Inferior parietal cortex (tissue), 1 donor: ENCODE measurements around the gene SEMA6B.
"Not testable (repeated sequence)": the region's sequence is repeated elsewhere in the genome, so short reads cannot be mapped to it uniquely, and the experiment has no call there.

Source experiments
- DNase-seq: peaks from one replicate; pipeline ENCODE4 v3.0.0-alpha.2; 2016; ENCODE audit errors: extremely low spot score

The SEMA6B gene, protein sequence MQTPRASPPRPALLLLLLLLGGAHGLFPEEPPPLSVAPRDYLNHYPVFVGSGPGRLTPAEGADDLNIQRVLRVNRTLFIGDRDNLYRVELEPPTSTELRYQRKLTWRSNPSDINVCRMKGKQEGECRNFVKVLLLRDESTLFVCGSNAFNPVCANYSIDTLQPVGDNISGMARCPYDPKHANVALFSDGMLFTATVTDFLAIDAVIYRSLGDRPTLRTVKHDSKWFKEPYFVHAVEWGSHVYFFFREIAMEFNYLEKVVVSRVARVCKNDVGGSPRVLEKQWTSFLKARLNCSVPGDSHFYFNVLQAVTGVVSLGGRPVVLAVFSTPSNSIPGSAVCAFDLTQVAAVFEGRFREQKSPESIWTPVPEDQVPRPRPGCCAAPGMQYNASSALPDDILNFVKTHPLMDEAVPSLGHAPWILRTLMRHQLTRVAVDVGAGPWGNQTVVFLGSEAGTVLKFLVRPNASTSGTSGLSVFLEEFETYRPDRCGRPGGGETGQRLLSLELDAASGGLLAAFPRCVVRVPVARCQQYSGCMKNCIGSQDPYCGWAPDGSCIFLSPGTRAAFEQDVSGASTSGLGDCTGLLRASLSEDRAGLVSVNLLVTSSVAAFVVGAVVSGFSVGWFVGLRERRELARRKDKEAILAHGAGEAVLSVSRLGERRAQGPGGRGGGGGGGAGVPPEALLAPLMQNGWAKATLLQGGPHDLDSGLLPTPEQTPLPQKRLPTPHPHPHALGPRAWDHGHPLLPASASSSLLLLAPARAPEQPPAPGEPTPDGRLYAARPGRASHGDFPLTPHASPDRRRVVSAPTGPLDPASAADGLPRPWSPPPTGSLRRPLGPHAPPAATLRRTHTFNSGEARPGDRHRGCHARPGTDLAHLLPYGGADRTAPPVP

DNA sequence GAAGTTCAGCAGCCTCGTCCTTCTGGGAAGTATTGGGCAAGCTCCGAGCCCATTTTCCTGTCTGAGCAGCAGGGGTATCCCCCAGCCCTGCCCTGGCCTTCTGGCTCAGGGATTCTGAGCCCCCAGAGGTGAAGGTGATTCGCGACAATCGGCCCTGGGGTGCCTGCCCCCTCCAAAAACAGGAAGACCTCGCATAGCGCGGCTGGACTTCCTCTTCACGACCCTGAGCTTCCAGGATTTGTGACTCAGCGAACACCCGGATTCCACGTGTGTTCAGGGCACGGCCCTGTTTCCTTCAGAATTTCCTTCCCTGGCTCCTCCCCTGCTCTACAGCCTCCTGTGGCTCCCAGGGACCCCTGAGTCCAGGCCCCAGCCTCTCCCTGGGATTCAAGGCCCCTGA, at the start of gene SEMA6B:
Gene SEMA6B, minus strand, starts transcription at position 116 of the 400 bp plus-strand sequence. CDS start 1,227 bp downstream, outside the sequence.
- no peak for DNase-seq

DNA sequence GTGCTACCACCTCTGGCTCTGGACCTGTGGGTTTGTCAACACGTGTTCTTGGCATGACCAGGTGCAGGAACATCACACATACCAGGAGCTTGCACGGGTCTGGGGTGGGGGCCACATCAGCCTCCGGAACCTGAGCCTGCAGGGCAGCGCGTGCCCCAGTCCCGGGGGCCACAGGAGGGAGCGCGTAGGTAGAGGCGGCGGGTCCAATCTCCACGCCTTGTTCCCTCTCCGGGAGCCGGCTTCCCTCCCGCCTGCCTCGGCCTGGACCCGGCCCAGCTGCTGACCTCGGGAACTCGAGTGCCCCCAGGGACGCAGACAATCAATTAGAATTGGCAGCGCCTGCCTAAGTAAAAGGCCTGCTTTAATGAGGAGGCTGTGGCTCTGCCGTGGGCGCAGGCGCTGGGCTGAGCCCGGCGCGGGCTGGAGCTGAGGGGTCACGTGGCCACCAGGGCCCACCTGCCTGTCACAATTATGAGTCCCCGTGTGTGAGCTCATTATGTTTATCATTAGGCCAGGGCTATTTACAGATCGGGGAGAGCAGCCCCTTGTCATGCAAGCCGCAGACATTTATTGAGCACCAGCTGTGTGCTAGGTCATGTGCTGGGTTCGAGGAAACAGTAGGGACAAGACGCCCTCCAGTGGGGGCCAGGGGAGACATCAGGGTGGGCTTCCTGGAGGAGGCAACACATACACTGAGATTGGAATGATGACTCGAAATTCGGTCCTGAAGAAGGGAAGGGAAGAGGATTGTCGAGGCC, 47.6 kb upstream of the SEMA6B start:
- peak; percentile 22 for DNase-seq

DNA sequence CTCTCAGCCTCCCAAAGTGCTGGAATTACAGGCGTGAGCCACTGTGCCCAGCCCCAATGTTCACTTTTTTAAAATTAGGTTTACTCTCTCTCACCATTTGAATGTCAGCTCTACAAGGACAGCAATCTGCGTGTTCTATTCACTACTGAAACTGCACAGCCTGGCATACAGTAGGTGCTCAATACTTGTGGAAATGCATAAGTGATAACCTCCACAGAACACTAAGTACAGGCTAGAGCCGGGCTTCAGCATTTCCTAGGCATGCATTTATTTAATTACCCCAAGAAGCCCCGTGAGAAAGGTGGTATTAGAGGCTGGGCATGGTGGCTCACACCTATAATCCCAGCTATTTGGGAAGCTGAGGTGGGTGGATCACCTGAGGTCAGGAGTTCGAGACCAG, 46.7 kb upstream of the SEMA6B start:
- DNase-seq, result no peak

DNA sequence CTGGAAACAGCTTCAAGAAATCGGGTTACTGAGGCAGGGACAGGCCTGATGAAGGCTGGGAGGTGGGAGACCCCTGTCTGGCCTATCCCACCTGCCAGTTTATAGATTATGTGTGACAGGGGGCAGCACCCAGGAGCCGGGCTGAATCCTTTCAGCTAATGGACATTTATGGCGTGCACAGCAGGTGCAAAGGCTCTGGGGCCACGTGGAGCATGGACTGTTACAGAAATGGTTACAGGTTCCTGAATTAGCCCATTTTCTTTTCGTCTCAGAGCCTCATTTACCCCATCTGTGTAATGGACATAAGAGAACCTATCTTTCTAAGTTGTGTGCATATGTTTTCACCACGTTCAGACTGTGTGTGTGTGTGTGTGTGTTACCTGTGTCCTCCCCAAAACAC, 45.4 kb upstream of the SEMA6B start:
- DNase-seq, result no peak

DNA sequence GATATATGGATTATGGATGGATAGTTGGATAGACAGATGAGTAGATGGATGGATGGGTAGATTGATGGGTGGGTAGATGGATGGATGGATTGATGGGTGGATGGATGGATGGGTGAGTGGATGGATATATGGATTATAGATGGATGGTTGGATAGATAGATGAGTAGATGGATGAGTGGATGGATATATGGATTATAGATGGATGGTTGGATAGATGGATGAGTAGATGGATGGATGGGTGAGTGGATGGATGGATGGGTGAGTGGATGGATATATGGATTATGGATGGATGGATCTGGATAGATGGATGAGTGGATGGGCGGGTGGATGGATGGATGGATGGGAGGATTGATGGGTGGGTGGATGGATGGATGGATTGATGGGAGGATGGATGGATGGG, 43.4 kb upstream of the SEMA6B start:
- DNase-seq, result no peak

DNA sequence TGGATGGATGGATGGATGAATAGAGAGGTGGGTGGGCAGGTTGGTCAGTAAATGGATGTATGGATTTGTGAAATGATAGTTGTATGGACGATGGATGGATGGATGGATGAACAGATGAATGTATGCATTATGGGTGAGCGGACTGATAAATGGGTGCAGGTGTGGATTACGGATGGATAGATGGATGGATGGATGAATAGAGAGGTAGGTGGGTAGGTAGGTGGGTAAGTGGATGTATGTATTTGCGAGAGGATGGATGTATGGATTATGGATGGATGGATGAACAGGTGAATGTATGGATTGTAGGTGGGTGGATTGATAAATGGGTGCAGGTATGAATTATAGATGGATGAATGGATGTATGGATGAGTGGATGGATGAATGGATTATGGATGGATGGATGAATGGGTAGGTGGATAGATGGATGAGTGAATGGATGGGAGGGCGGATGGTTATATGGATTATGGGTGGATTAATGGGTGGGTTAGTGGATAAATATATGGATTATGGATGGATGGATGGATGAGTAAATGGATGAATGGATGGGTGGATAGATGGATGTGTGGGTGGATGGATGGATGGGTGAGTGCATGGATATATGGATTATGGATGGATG, 42.8 kb upstream of the SEMA6B start:
- DNase-seq, result no peak

DNA sequence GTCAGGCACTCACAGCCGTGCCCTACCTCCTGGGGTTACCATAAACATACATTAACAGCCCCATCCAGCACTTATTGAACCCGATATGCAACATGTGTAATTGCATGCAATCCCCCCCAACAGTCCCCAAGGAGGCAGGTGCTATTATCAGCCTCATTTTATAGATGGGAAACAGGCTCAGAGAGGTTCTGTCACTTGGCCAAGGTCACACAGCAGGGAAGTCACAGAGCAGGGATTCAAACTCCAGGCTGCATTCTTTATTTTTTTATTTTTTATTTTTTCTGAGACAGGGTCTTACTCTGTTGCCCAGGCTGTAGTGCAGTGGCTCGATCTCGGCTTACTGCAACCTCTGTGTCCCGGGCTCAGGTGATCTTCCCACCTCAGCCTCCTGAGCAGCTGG, 41.4 kb upstream of the SEMA6B start:
- no peak for DNase-seq

DNA sequence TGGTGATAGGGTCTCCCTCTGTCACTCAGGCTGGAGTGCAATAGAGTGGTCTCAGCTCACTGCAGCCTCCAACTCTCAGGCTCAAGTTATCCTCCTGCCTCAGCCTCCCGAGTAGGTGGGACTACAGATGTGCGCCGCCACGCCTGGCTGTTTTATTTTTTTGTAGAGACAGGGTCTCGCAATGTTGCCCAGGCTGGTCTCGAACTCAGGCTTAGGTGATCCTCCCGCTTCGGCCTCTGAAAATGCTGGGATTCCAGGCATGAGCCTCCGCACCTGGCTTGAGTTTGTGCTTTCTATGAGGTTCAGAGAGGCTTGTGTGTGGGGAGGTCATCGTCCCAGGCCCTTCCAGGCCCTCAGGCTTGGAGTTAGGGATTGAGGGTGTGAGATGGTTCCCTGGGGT, 40.6 kb upstream of the SEMA6B start:
- DNase-seq, result no peak

DNA sequence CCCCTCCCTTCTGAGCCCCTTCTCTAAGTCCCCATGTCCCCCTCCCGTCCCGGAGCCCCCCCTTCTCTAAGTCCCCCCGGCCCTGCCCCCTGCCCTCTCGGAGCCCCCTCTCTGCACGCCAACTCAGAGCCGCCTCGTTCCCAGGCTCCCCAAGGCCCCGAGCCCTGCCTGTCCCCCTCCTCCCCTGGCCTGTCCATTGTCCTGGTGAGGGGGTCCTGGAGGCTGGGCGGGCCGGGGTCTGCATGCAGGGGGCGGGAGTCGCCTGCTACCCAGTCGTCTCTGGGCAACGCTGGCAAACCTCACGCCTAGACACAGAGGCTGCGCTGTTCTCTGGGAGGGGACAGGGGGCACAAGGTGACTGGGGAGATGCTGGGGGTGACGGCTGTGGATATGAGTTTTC, 39.2 kb upstream of the SEMA6B start:
- no peak for DNase-seq

DNA sequence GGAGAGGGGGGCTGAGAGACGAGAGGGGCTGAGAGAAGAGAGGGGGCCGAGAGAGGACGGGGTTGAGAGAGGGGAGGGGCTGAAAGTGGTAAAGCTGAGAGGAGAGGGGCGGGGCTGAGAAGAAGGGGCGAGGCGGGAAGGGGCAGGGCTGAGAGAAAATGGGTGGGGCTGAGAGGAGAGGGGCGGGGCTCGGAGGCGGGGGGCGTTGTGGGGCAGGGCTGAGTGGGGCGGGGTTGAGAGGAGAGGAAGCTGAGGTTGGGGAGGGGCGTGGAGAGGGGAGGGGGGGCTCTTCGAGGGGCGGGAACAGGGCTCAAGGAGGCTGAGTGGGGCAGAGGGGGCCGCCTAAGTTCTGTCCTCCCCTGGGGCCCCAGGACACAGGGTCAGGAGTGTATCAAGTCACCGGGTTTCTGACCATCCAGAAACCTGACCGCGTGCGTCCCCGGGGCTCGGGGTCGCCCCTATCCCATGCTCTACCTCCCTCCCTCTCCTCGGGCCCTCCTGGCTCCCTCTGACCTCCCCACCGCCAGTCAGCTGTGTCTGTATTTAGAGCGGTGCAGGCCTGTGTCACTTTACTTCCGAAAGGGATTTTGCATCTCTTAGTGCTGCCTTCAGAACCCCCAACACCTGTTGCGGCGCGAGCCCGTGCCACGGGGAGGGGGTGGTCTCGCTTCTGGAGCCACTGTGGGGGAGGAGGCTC, 38.6 kb upstream of the SEMA6B start:
- no peak for DNase-seq

DNA sequence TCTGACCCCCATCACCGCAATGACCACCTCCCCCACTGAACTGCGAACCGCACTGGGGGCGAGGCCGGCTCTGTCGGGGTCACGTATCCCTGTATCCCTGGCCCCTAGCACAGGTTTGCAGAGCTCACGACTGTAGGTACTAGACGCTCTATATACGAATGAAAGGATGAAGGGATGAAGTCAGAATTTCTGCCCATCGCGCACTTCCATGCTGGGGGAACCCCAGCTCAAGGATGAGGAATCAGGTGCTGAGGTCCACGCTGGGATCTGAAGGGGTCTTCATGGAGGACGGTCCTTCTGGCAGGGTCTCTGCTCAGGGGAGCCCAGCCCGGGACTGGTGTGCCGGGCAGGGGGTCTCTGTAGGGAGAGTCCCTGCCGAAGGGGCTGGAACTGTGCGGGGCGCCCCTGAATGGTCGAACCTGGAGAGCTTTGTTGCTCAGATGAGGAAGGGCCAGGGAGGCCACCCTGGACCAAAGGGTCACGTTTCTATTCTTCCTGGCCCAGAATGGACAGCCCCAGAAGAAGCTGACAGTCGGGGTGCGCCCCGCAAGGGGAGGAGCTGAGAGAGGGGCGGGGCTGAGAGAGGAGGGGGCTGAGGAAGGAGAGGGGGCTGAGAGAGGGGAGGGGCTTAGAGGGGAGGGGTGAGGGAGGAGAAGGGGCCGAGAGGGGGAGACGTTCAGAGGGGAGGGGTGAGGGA, 37.9 kb upstream of the SEMA6B start:
- no peak for DNase-seq

DNA sequence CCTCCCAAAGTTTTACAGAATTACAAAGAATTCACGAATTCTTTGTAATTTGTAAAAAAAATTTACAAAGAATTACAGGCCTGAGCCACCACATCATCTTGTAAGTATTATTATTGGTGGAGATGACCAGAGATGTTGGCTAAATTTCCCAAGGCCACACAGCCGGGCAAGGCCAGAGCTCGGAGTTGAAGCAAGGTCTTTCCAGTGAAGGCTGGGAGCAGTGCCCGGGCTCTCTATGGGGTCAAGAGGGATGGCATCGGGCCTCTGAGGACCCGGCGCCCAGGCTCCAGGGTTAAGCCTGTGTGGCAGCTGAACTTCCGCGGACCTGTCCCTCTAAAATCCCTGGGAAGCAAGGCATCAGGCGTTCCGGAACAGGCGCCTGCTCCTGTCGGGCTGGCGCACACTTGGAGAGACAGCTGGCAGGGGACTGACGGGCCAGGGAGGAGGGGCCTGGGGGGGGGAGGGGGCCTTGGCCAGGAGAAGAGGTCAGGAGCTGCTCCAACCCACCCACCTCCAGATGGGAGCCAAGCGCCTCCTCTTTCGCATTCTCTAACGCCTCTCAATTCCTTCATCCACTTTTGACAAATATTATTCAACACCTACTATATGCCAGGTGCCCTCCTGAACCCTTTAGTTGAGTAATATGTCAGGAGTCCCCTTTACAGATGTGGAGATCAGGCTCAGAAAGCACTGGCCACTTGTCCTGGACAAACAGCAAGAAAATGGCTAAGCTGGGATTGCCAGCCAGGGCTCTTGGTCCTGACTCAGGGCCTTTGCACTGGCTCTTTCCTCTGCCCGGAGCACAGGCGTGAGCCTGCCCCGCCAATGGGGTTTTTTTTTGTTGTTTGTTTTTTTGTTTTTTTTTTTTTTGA, 36.8 kb upstream of the SEMA6B start:
- DNase-seq, result no peak

DNA sequence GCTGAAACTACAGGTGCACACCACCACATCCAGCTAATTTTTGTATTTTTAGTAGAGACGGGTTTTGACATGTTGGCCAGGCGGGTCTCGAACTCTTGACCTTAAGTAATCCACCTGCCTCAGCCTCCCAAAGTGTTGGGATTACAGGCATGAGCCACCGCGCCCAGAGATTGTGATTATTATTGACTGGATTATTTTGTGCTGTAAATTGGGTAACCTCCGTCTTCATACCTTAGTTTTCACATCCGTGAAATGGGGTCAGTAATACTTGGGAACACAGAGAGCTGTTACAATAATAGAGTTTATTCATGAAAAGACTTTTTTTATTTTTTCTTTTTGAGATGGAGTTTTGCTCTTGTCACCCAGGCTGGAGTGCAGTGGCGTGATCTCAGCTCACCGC, 35.7 kb upstream of the SEMA6B start:
- DNase-seq, result not testable (repeated sequence)

DNA sequence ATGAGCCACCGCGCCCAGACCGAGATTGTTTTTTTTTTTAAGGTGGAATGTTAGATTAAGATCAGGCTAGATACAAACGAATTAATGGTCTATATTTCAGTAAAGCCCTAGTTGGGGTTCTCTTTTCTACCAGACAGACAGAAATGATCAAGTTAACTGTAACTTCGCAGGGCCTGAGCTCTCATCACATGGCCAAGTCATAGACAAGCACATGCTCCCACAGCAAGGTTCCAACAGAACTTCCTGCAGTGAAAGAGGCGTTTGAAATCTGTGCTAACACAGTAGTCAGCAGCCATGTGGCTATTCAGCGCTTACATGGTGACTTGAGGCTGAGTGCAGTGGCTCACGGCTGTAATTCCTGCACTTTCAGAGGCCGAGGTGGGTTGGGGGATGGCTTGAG, 34.7 kb upstream of the SEMA6B start:
- DNase-seq, result no peak

DNA sequence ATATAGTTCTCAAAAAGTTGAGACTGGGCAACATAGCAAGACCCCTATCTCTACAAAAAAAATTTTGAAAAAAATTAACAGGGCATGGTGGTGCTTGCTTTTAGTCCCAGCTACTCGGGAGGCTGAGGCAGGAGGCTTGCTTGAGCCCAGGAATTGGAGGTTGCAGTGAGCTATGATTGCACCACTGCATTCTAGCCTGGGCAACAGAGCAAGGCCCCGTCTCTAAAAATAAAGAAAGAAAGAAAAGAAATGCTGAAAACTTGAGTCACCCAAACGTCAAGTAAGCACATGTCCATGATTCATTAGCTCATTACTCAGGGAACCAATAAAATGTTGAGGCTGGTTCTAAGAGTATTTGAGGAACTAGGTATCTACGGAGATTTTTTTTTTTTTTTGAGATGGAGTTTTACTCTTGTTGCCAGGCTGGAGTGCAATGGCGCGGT, 33.9 kb upstream of the SEMA6B start:
- no peak for DNase-seq

DNA sequence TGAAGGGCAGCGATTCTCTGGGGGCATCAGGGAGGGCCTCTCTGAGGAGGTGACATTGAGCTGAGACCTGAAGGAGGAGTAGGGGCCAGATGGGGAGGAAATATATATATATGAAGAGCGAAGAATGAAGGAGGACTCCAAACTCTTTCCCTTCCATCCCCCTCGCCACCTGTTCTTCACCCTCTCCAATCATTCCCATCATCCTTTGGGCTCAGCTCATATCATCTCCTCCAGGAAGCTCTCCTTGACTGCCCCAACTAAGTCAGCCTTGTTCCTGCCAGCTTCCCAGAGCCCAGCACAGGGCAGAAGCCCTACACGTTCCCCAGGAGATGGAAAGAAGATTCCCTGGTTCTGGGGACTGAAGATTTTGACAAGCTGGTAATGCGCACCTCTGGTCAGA, 33.0 kb upstream of the SEMA6B start:
- no peak for DNase-seq

DNA sequence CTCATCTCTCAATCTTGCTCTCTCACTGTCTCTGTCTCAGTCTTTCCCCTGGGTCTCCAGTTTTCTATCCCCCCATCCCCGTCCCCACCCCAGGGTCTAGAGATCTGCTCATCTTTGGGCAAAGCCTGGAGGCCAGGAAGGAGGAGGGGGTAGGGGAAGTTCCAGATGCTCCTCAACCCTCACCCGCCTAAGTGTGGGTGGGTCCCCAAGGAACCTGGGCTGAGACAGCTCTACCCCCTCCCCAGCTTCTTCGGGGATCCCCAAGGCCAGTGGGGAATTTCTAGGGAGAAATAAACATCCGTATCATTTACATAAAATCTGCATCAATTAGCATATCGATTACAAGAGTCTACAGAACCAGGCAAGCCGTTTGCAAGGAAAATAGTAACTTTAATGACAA, 31.8 kb upstream of the SEMA6B start:
- DNase-seq, result no peak

DNA sequence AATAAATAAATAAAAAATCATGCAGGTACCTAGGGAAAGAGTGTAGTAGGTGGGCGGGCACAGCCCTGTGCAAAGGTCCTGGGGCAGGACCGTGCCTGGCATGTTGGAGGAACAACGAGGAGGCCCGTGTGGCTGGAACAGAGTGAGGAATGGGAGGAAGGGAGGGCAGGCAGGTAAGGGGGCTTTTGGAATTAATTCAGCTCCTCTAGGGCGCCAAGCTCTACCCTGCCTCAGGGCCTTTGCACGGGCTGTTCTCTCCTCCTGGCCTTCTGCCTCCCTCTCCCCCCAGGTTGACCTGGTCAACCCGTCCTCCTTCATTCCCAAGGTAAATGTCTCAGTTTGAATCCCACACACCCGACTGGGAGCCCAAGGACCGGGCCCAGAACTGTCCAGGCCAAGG, 31.1 kb upstream of the SEMA6B start:
- DNase-seq, result no peak

DNA sequence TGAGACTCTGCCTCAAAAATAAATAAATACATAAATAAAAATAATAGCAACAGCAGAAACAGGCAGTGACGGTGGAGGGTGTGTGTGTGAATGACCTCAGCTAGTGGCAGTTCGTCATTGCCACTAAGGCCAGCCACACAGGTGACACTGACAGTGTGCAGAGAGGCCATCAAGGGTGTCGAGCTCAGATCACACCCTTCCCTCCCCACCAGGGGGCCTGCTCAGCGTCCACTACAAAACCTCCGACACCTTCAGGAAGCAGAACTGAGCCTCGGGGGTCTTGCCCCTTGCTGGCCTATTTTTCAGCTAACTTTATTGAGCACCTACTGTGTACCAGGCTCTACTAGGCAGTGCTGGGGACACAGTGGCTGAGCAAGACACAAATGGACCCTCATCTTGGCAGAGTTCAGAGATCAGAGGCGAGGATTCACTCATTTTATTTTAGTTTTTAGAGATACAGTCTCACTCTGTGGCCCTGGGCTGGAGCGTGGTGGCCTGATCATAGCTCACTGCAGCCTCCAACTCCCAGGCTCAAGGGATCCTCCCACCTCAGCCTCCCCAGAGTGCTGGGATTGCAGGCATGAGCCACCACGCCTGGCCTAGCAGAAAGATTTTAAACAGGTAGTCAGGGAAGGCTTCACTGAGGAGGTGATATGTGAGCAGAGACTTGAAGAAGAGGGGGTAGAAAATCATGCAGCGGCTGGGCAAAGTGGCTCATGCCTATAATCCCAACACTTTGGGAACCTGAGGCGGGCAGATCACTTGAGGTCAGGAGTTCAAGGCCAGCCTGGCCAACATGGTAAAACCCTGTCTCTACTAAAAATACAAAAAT, 30.3 kb upstream of the SEMA6B start:
- DNase-seq, result no peak
